Measurements from ENCODE around the gene IPCEF1.

- no peak for TF ChIP-seq CTCF (conservative IDR thresholded peaks at IDR 0.05; ENCODE audit: low read depth, low read length)
- TF ChIP-seq POLR2A (IDR thresholded peaks at IDR 0.05; ENCODE audit: low read depth, low read length): no peak
- TF ChIP-seq BHLHE40 (IDR thresholded peaks at IDR 0.05; ENCODE audit: low read depth, low read length): no peak
- TF ChIP-seq SMC3 (IDR thresholded peaks at IDR 0.05; ENCODE audit: low read depth, low read length): no peak
- no peak for TF ChIP-seq MXI1 (IDR thresholded peaks at IDR 0.05; ENCODE audit: borderline replicate concordance, low read depth, low read length)
These were observed 47.6 kb downstream of the IPCEF1 start for GRCh38 chr6:154308986-154309385.
